ACHN (cell line): ENCODE measurements around the gene MGAM2.
"Not testable (repeated sequence)": the region's sequence is repeated elsewhere in the genome, so short reads cannot be mapped to it uniquely, and the experiment has no call there.

Experiments used
- DNase-seq: peaks from one replicate; pipeline ENCODE4 v3.0.0-alpha.2; 2015
- in situ Hi-C: cut with HindIII; loops from 2 replicates; pipeline ENCODE4 v1.10.0; 2017; ENCODE audit warnings: low sequenced_read_pairs, low pct_ligation_motif_present, low pct_unique_long_range_greater_than_20kb

The MGAM2 gene

DNA sequence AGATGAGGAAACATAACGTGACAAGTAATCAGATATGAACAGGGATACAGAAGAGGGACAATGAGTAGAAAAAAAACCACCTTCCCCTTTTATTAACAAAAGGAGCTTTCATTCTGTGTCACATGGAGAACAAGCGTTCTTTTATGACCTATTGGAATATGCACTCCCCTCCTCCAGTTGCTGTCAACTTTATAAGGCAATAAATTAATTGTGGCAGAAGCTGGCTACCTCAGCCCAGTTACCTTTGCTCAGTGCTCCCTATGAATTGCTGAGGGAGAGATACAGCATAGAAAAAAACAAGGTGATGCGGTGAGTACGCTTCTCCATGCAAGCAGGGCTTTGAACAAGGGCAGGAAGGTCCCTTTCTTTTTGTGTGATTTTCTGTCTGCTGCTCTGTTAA, at the start of gene MGAM2:
MGAM2 (plus strand) TSS at position 220 of the 400 bp plus-strand sequence. CDS start 5,156 bp downstream, outside the sequence.
- in situ Hi-C loops = no loop called here
- DNase-seq = no peak

DNA sequence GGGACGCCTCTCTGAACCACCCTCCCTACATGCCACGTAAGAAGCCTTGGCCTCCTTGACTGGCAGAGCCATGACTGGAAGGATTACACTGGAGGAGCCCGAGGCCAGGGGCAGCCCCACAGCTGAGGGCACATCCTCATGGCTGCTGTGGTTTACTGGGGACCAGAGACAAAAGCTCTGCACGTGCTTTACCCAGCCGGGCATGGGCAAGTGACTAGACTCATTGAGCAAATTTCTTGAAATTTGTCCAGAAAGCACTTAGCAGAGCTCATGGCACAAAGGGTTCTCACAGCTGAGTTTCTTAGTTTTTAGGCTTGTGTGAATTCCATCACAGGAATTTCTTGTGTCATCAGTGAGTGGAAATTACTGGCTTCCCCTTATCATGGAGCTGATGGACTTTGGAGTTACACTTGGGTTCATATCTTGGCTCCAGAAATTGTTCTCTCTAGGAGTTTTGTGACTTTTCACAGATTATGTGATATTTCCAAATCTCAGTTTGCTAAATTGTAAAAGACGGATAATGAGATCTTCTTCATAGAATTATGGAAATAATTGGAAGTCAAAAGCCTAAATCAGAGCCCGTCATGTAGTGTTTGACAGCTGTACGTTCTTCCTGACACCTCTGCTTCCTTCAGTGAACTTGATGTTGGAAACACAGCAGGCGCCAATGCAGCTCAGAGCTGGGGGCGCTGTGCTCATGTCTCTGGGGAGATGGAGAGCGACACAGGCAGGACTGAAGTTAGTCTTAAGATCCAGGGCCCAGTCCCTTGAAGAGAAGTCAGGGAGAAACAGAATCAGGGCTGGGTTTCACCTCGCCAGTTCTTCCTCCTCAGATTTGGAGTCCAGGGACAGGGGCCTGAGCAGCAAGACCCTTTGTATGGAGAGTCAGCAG, 47.7 kb upstream of the MGAM2 start:
- DNase-seq = no peak
- in situ Hi-C loops = no loop called here

DNA sequence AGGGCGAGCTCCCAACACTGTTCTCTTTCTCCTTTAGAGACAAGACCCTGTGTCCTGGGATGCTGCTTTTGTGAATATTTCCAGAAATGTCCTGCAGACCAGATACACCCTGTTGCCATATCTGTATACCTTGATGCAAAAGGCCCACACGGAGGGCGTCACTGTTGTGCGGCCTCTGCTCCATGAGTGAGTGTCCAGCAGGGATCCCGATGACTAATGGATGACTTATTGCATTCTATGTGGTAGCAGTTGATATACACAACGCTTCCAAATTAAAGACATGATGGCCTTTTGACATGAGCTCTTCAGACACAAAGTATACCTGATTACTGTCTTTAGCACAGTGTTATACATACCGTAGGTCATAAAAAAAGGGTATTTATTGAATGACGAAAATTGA, 45.0 kb upstream of the MGAM2 start:
- DNase-seq = no peak
- in situ Hi-C loops = no loop called here

DNA sequence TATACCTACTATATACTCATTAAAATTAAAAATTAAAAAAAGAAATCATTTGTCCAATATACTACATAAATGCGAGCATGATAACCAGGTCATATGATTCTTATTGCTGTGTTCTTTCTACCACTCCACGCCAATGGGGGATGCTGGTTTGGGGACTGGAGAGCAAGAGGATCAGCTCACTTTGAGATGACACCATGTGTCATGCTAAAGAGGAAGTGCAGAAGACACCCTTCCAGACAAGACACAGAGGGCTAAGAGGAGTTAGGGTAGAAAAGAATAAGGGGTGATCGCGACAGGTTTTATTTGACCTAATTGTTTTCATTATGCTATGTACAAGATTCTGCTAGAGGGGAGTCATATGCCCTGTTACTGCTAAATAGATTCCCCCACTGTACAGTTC, 33.8 kb upstream of the MGAM2 start:
- in situ Hi-C loops = no loop called here
- no peak for DNase-seq

DNA sequence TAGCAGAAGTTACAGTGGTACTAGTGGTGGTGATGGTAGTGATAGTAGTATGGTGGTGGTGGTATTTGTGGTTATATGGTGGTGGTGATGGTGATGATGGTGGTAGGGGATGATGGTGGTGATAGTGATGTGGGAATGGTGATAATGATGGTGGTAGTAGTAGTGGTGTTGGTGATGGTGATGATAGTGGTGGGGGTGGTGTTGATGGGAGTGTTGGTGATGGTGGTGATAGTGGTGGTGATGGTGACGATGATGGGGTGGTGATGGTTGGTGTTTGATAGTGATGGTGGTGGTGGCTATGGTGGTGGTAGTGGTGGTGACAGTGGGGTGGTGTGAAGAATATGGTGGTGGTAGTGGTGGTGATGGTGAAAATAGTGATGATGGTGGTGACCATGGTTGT, 27.9 kb upstream of the MGAM2 start:
- in situ Hi-C loops = no loop called here
- no peak for DNase-seq

DNA sequence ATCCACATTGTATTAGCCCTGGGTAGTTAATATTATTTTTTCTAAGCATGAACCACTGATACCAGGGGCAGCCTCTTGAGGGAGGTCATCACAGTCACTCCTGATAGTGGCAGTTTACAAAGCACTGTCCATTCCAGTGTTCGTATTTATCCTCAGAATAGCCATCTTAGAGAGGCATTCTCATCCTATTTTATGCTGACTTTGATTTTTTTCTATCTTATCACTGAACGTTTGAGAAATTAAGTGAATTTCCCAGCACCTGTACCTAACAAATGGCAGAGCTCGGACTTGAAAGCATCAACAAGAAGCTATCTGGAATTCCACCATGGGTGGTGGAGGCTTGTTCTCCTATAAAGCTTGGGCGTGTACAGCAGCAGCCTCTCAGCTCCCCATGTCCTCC, 26.1 kb upstream of the MGAM2 start:
- in situ Hi-C loops = no loop called here

DNA sequence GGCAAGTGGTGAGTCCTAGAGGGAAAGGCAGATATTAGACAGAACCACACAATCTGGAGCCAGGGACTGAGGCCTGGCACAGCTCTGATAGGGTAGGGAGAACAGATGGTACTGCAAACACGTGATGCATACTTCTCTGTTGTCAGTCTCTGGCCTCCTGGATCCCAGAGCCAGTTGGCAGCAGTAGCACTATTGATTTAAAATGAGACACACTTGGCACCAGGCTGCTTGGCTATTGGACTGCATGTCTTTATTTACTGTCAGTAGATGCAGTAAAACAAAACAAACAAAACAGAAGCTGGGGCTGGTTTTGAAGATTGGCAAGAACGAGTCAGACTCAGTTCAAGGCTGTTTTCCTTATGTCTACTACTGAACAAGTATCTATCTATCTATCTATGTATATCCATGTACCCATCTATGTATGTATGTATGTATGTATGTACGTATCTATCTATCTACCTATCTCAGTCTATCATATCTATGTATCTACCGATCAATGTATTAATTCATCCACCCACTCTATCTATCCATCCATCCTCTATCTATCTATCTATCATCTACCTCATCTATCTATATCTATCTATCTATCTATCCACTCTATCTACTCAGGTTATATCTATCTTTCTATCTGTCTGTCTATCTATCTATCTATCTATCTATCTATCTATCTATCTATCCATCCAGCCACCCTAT, 23.4 kb upstream of the MGAM2 start:
- in situ Hi-C loops = no loop called here
- DNase-seq = no peak

More for the DNA sequence above, 26.1 kb upstream of the MGAM2 start:
- no peak for DNase-seq

DNA sequence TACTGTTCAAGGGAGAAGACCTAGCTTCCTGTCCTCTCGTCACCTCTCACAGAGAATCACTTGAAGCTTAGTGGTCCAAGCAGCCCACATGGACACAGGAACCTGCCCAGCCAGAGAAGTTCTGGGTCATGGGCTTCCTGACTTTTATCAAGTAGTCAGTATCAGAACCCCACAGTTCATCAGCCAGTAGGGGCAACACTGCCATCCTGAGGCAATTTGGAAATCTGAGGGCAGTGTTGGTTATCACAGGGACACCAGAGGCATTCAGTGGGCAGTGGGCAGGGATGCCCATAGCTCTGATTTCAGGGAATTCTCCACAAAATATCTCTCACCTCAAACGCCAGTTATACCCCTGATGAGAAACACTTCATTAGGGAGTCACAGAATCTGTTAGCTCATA, 22.5 kb upstream of the MGAM2 start:
- in situ Hi-C loops = no loop called here
- DNase-seq = no peak

DNA sequence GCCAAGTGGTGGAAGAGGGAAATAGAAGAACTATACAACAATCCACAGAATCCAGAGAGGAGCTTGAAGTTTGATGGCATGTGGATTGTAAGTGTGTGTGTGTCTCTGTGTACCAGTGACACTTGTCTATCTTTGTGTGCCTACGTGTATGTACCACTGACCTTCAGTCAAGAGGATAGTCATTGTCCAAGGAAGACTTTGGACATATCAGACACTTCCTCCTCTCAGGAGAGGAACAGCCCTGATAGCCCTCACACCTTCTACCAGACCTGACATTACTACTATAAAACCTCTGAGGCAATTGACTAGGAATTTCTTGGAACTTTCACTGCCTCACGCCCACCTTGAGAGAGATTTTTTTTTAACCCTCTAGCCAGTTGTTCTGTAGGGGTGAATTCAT, 19.6 kb upstream of the MGAM2 start:
- DNase-seq = no peak
- in situ Hi-C loops = no loop called here

DNA sequence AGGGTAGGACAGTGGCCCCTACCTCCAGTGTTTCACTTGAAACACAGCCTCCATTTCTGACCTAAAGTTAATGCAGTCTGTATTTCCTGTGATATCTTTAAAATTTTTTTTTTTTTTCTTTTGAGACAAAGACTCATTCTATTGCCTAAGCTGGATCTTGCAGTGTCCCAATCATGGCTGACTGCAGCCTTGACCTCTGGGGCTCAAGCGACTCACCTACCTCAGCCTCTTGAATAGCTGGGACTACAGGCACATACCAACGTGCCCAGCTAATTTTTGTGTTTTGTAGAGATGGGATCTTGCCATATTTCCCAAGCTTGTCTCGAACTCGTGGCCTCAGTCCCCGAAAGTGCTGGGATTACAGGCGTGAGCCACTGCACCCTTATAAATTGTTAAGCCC, 16.7 kb upstream of the MGAM2 start:
- no peak for DNase-seq
- in situ Hi-C loops = no loop called here

DNA sequence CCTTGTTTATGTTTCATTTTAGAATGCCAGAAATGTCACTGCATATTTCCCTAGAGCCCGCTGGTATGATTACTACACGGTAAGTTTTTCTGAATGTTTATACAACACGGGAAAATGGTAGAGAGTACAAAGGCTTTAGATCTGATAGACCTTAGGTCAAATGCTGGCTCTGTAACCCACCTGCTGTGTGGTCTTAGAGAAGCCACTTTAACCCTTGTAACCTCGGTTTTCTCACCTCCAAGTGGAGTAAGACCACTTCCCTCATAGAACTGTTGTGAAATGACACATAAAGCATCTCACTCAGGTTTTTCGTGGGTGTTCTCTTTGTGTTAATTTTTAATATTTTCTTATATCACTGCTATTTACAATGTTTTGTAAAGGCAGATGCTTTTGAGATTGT, 13.9 kb upstream of the MGAM2 start:
- in situ Hi-C loops = no loop called here
- DNase-seq = no peak

DNA sequence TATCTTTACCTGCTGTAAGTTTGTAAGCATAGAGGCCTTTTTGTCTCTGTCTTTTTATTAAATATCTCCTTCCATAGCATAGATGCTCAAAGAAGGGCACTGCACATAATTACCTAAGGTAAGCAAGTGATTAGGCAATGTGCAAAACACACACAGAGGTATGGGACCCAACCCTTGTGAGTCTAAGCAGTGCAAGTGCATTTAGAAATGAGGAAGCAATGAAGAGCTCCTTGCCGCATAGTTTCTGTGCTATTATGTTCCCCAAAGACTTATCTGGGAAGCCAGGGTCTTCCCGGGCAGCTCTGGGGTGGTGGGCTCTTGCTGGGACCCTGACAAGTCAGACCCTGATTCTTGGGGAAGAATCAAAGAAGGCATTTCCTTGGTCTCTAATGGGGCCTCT, 13.5 kb upstream of the MGAM2 start:
- no peak for DNase-seq
- in situ Hi-C loops = no loop called here

DNA sequence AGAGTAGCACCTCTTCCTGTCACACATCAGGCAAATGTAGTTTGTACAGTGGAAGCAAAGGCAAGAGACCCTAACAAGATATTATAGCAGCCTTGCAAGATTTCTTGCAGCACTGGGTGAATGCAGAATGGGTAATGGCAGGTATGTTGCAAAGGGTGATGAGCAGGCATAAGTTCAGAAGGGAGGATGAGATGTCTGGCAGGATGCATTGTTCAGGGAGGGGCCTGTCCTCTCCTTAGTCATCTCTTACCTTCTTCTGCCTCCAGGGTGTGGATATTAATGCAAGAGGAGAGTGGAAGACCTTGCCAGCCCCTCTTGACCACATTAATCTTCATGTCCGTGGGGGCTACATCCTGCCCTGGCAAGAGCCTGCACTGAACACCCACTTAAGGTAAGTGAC, 12.2 kb upstream of the MGAM2 start:
- in situ Hi-C loops, DNase-seq: not testable (repeated sequence)

DNA sequence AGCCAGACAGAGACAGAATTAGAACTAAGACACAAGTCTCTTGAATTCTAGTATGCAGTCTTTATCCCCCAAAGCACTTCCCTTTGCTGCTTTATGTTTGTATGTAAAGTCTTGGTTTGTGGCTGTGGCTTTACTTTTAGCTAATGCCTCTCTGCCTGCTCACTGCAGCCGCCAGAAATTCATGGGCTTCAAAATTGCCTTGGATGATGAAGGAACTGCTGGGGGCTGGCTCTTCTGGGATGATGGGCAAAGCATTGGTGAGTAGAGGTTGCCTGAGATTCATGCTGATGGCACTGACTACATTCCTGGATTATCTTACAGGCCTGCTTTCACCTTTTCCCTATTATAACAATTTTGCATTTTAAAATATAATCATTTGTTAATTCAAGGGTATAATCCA, 10.9 kb upstream of the MGAM2 start:
- in situ Hi-C loops = no loop called here
- DNase-seq = no peak

DNA sequence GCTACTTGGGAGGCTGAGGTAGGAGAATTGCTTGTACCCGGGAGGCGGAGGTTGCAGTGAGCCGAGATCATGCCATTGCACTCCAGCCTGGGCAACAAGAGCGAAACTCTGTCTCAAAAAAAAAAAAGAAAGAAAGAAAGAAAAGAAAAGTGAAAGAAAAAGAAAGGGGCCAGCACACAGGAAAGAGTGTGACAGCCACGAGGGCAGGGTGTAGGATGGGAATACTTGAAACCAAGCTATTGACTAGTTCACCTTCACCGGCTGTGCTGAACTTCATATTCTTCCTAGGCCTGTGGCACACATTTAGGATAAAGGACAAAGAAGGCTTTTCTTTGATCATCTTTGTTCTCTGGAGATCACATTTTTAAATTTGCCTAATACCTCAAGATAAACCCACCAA, 9.7 kb upstream of the MGAM2 start:
- in situ Hi-C loops, DNase-seq: not testable (repeated sequence)

DNA sequence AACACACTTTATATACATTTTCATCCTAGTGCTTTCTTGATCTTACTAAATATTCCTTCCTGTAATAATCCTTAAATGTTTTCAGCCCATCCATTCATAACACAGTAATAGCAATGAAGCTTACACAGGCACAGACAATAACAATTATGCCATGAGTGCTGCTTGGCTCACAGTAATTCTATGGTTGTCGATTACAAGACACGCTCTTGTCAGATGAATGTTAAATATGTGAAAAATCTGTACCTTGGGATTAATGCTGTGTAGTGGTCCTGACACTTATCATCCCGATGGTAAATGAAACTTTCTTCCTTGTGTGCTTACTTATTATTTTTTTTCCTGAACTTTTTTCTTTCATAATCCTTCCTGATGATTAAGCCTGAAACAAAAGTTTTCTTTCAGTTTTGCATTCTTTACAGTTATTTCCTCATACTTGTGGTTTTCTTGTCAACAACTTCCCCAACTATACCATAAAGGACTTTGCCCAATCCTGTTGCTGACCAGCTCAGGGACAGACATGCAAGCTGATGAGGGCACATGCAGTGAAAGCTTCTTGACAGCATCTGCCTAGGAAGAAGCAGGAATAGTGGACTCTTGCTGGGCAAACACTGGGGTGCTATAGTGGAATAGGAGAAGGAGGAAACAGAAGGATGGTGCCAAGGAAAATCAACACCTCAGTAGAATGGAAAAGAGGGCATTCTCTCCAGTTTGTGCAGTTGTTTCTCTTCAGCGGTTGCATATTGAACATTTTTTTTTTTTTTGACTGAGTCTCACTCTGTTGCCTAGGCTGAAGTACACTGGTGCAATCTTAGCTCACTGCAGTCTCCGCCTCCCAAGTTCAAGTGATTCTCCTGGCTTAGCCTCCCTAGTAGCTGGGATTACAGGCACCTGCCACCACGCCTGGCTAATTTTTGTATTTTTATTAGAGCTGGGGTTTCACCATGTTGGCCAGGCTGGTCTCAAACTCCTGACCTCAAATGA, 6.7 kb upstream of the MGAM2 start:
- peak; percentile 18 for DNase-seq
- in situ Hi-C loops = no loop called here

DNA sequence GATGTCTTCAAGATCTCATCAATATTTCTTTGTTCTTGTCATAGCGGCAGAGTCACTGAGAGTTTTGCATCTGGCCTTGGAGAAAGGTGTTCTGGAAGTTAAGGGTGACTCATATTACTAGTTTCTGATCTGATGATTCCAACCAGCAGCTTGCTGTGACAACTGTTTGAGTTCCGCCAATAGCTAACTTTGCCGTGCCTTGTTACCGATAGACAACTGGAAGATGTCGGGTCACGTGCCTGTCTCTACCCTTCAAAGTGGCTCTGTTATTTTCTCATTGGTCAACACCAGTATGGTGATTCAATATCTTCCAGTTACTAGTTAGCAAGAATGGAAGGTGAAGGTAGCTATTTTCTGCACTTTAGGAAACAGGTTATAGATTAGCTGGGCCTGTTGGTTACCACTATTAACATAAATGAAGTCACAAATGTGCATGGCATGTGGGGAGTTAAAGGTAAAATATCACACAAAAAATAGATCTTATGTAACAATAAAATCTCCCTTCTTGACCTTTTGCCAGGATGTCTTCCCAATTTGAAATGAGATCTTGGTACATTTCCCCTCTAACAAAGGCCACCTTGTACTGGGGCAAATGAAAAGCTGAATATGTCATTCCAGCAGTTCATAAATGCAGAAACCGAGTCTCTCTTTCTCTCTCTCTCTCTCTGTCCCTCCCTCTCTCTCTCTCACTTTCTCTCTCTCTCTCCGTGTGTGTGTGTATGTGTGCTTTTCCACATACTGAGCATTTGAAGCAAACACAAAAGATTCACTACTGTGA, 2.6 kb upstream of the MGAM2 start:
- in situ Hi-C loops = no loop called here
- DNase-seq = no peak

DNA sequence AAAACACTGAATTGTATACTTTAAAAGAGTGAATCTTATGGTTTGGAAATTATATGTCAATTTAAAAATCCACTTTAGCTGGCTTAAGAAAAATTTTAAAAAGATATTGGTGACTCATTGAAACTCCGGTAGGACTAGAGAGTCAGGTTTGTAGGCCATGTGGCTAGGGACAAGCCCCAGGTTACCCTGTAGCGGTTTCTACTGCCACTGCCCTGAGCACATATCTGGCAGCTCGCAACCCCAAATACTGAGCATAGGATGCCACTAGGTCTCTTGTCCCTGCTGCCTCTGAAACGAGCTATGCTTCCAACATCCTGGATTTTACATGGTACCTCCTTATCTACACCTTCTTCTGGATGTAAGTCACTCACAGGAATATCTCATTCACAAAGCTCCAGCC, 1.4 kb upstream of the MGAM2 start:
- in situ Hi-C loops = no loop called here

More for the DNA sequence above, 1.4 kb upstream of the MGAM2 start:
- no peak for DNase-seq
